Cerebellar nuclear complex (tissue), 1 donor: Measurements from ENCODE around the gene ZBTB42.

Experiments
- DNase-seq, 2 experiments: peaks; one replicate each; lab custom pipeline; 2025; lab: John Stamatoyannopoulos, UW

The ZBTB42 gene

GRCh38 chr14:104769324-104770071, 31.4 kb upstream of the ZBTB42 start:
- no peak for DNase-seq

GRCh38 chr14:104770072-104770579, 30.8 kb upstream of the ZBTB42 start:
- DNase-seq = no peak

- no peak for DNase-seq
Measured at GRCh38 chr14:104770851-104771272, 30.0 kb upstream of the ZBTB42 start.

GRCh38 chr14:104771374-104771773, 29.5 kb upstream of the ZBTB42 start:
- DNase-seq = no peak

GRCh38 chr14:104771918-104772706, 28.8 kb upstream of the ZBTB42 start:
- no peak for DNase-seq

- DNase-seq = no peak
Measured at GRCh38 chr14:104772707-104773504, 28.0 kb upstream of the ZBTB42 start.

GRCh38 chr14:104773505-104774452, 27.1 kb upstream of the ZBTB42 start:
- DNase-seq = no peak

- DNase-seq = no peak
Measured at GRCh38 chr14:104774453-104775072, 26.3 kb upstream of the ZBTB42 start.

GRCh38 chr14:104775073-104775489, 25.8 kb upstream of the ZBTB42 start:
- no peak for DNase-seq

- no peak for DNase-seq
Measured at GRCh38 chr14:104776481-104776880, 24.4 kb upstream of the ZBTB42 start.

- DNase-seq = no peak
Measured at GRCh38 chr14:104776961-104777807, 23.7 kb upstream of the ZBTB42 start.

GRCh38 chr14:104777808-104778249, 23.1 kb upstream of the ZBTB42 start:
- no peak for DNase-seq

GRCh38 chr14:104778694-104779331, 22.1 kb upstream of the ZBTB42 start:
- no peak for DNase-seq

GRCh38 chr14:104779776-104780512, 21.0 kb upstream of the ZBTB42 start:
- no peak for DNase-seq

GRCh38 chr14:104780513-104781030, 20.3 kb upstream of the ZBTB42 start:
- no peak for DNase-seq

GRCh38 chr14:104781271-104782077, 19.4 kb upstream of the ZBTB42 start:
- no peak for DNase-seq
